Measurements from ENCODE around the gene SCN3B. TPM values are rescaled to one million over a fixed set of nuclear protein-coding genes. Genes with fewer than 3 reads are reported as not detected.

The SCN3B gene
- total and polyA plus RNA-seq, 9 of the 15 experiments (the other 6 are each of a cell fraction or from before 2014, with no cell fraction given) = 0.01 to 0.15 (median 0.04) TPM; not detected in 6

- no peaks in the 10 kb centered on the region for H3K9me3 ChIP-seq (replicated peaks; ENCODE audit: control insufficient read depth, insufficient read depth, low read depth, low read length)
- H4K20me1 ChIP-seq (replicated peaks; ENCODE audit: control insufficient read depth, insufficient read depth, low read length) = no peaks in the 10 kb centered on the region
- ChIA-PET POLR2A (no interaction called here), CTCF (ENCODE audit: low intra/inter-chr PET ratio) (no interaction called here)
- no peak overlapping the region for H3K27ac ChIP-seq (ENCODE audit: extremely low read depth, low read depth, low read length)
- H3K27me3 ChIP-seq (ENCODE audit: control insufficient read depth in 2 of 2, insufficient read depth in 2 of 2, low read length in 2 of 2) = peaks cover 0 to 7% of the 10 kb centered on the region in 2 experiments; a peak in 2 of 5 replicates
- WGBS (ENCODE audit: insufficient coverage, low coverage, missing lambda C conversion rate) = 0% methylated on average over 2 of the region's 2 CpGs
- FAIRE-seq (no peak), DNase-seq (ENCODE audit: extremely low read depth in 1 of 4, low spot score in 3 of 4) (no peak), ATAC-seq (no peak)
- H3K79me2 ChIP-seq (ENCODE audit: control insufficient read depth, insufficient read depth, low read length) = no peaks in the 10 kb centered on the region
- no TSS peak for BruUV-seq (replicated peaks)
- intact Hi-C loops (cut with micrococcal nuclease) = no loop called here
- H3K9ac ChIP-seq (ENCODE audit: insufficient read depth in 1 of 2, low read depth in 2 of 2, low read length in 2 of 2) = no peak overlapping the region
- no peaks in the 10 kb centered on the region for H3K9me1 ChIP-seq (ENCODE audit: control insufficient read depth, insufficient read depth, low read length)
- H3K36me3 ChIP-seq (ENCODE audit: control insufficient read depth, insufficient read depth, low read length) = no peaks in the 10 kb centered on the region
- no peak overlapping the region for H3K4me2 ChIP-seq (ENCODE audit: insufficient read depth, low read length)
- no peaks in the 10 kb centered on the region for H3K4me1 ChIP-seq (replicated peaks in 1 of 2; ENCODE audit: control insufficient read depth in 2 of 2, insufficient read depth in 2 of 2, low read length in 2 of 2)
- no peak overlapping the region for H3K4me3 ChIP-seq
- H2AFZ ChIP-seq (ENCODE audit: low read depth, low read length) = no peak overlapping the region
- in situ Hi-C loops (cut with MboI) = no loop called here
- TF ChIP-seq GABPB1 (CRISPR knock-in tag; IDR thresholded peaks at IDR 0.05) (no peak), IRF9 (tag; IDR thresholded peaks at IDR 0.05) (no peak), HIVEP1 (CRISPR knock-in tag; IDR thresholded peaks at IDR 0.05) (no peak), ZBTB26 (CRISPR knock-in tag; IDR thresholded peaks at IDR 0.05) (no peak), NCOA4 (IDR thresholded peaks at IDR 0.05; ENCODE audit: partially characterized antibody) (no peak), DEAF1 (CRISPR knock-in tag; IDR thresholded peaks at IDR 0.05) (no peak), HOXB6 (CRISPR knock-in tag; IDR thresholded peaks at IDR 0.05; ENCODE audit: borderline replicate concordance) (no peak), TRIM25 (IDR thresholded peaks at IDR 0.05; ENCODE audit: borderline replicate concordance) (no peak), MED1 (CRISPR knock-in tag; IDR thresholded peaks at IDR 0.05; ENCODE audit: borderline replicate concordance) (no peak), ZNF655 (CRISPR knock-in tag; IDR thresholded peaks at IDR 0.05) (no peak), ZNF24 (IDR thresholded peaks at IDR 0.05) (no peak), EWSR1 (IDR thresholded peaks at IDR 0.05; ENCODE audit: borderline replicate concordance, low read depth, partially characterized antibody) (no peak), E2F3 (CRISPR knock-in tag; IDR thresholded peaks at IDR 0.05) (no peak), FIP1L1 (IDR thresholded peaks at IDR 0.05; ENCODE audit: low read depth, low read length, poor library complexity, severe bottlenecking) (no peak), HMBOX1 (IDR thresholded peaks at IDR 0.05) (no peak), SUPT5H (IDR thresholded peaks at IDR 0.05) (no peak)
Observed at GRCh38 chr11:123696183-123696582, 41.8 kb upstream of the SCN3B start.
